Prostate gland (tissue), 2 donors: Measurements from ENCODE around the gene TBRG1. TPM values are rescaled to one million over a fixed set of nuclear protein-coding genes. Genes with fewer than 3 reads are reported as not detected.
A peak's percentile ranks its signal among the peaks of the same experiment; 100 is the strongest.

Experiments used
- DNase-seq: peaks from one replicate; pipeline ENCODE4 v3.0.0-alpha.2; 2019; ENCODE audit warnings: low spot score
- H3K27ac ChIP-seq, 2 donors: fragments of 200-600 bp; sonication (generic); 2 replicates each; pipeline ENCODE4 v1.5.1; 2017 to 2019
- H3K27me3 ChIP-seq: fragments of 200-600 bp; sonication (generic); replicated peaks from 2 replicates; pipeline ENCODE4 v1.5.1; 2019; ENCODE audit not compliant: insufficient read depth
- H3K36me3 ChIP-seq, 2 donors: fragments of 200-600 bp; sonication (generic); 1 replicate in 1 of 2; 2 replicates in 1 of 2; pipeline versions ENCODE4 v1.5.1 to v1.8.1; 2017 to 2019
- H3K4me1 ChIP-seq: fragments of 200-600 bp; sonication (generic); replicated peaks from 2 replicates; pipeline ENCODE4 v1.5.1; 2019
- H3K4me3 ChIP-seq, 2 donors: fragments of 200-600 bp; sonication (generic); 2 replicates each; pipeline ENCODE4 v1.5.1; 2017 to 2019
- H3K9me3 ChIP-seq: fragments of 200-600 bp; sonication (generic); 2 replicates; pipeline ENCODE4 v1.5.1; 2017
- POLR2A ChIP-seq: fragments of 450-650 bp; IDR thresholded peaks from one replicate; pipeline ENCODE4 v1.6.1; 2016; ENCODE audit warnings: antibody characterized with exemption, mild to moderate bottlenecking
- POLR2AphosphoS5 ChIP-seq: sonication (generic); formaldehyde crosslinking; IDR thresholded peaks from one replicate; pipeline ENCODE4 v1.6.1; 2017; ENCODE audit warnings: antibody characterized with exemption
- WGBS: methylation state at CpG from one replicate; pipeline ENCODE4 v1.1.5; 2018; 5-methylcytosine and 5-hydroxymethylcytosine counted together
- intact Hi-C: fragments of 100-400 bp; cut with DNase I; formaldehyde crosslinking; loops from one replicate; pipeline ENCODE4 v1.14.2; 2022
- total RNA-seq, 2 donors: library from RNA; depleted of rRNA; stranded (reverse); fragments of >200 nt; gene quantifications; one replicate each; pipeline ENCODE4 v1.1.0, GENCODE V29; 2016
- TF ChIP-seq, protein P1 (sequence below), 4 experiments: fragments of 200-600 bp in 2 of 4; fragments of 450-650 bp in 2 of 4; sonication (generic) in 2 of 4; IDR thresholded peaks; 1 replicate in 3 of 4; 2 replicates in 1 of 4; pipeline ENCODE4 v1.5.1; 2016 to 2019; ENCODE audit warnings: antibody characterized with exemption in 4 of 4, mild to moderate bottlenecking in 2 of 4, moderate library complexity in 2 of 4

The TBRG1 gene
- total RNA-seq, 2 donors from 2014 or later, result 30.8 to 33.8 TPM

GRCh38 chr11:124673333-124674167, 50.9 kb downstream of the TBRG1 start, which contains the start of the genes SIAE and SPA17:
TSS of gene SIAE (minus strand) at chr11:124673739. CDS start at chr11:124673708, 31 bp downstream.
TSS of gene SPA17 (plus strand) at chr11:124673904. CDS start at chr11:124675265, 1,361 bp downstream.
- 1% methylated on average over 49 of the region's 58 CpGs for WGBS
- TF ChIP-seq, protein P1, sequence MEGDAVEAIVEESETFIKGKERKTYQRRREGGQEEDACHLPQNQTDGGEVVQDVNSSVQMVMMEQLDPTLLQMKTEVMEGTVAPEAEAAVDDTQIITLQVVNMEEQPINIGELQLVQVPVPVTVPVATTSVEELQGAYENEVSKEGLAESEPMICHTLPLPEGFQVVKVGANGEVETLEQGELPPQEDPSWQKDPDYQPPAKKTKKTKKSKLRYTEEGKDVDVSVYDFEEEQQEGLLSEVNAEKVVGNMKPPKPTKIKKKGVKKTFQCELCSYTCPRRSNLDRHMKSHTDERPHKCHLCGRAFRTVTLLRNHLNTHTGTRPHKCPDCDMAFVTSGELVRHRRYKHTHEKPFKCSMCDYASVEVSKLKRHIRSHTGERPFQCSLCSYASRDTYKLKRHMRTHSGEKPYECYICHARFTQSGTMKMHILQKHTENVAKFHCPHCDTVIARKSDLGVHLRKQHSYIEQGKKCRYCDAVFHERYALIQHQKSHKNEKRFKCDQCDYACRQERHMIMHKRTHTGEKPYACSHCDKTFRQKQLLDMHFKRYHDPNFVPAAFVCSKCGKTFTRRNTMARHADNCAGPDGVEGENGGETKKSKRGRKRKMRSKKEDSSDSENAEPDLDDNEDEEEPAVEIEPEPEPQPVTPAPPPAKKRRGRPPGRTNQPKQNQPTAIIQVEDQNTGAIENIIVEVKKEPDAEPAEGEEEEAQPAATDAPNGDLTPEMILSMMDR (IDR thresholded peaks at IDR 0.05), result peak in 1 of 4 experiments; percentile 11
- peak; percentile 57 for TF ChIP-seq POLR2A
- peak; percentile 93 for TF ChIP-seq POLR2AphosphoS5
- H3K4me1 ChIP-seq, result peaks cover 3% of the 10 kb centered on the region
- DNase-seq, result peak; percentile 94
- no peaks in the 10 kb centered on the region for H3K36me3 ChIP-seq
- no peaks in the 10 kb centered on the region for H3K27me3 ChIP-seq
- peak within 1 kb of the TSS; percentile 64 to 72 for H3K27ac ChIP-seq
- intact Hi-C loops, result loop anchor here (2.0 kb wide), 1 partner anchor 89 kb away; the partner anchor contains the start of gene ESAM
- no peaks in the 10 kb centered on the region for H3K9me3 ChIP-seq
- peak within 1 kb of the TSS; percentile 54 to 55 for H3K4me3 ChIP-seq

GRCh38 chr11:124674168-124674517, 51.5 kb downstream of the TBRG1 start:
- TF ChIP-seq POLR2A (no peak), POLR2AphosphoS5 (no peak)
- TF ChIP-seq, protein P1 (IDR thresholded peaks at IDR 0.05), result no peak
- Histone ChIP-seq H3K27ac (peak overlapping the region; percentile 64 to 72), H3K36me3 (no peaks in the 10 kb centered on the region), H3K4me3 (peak overlapping the region; percentile 54 to 55), H3K27me3 (no peaks in the 10 kb centered on the region), H3K9me3 (no peaks in the 10 kb centered on the region), H3K4me1 (peaks cover 3% of the 10 kb centered on the region)
- no peak for DNase-seq
- WGBS, result 26% methylated on average over 18 of the region's 18 CpGs
- intact Hi-C loops, result no loop called here

GRCh38 chr11:124674571-124674970, 51.9 kb downstream of the TBRG1 start:
- Histone ChIP-seq H3K27ac (no peak overlapping the region), H3K4me3 (peak overlapping the region; percentile 54 to 55)
- intact Hi-C loops, result no loop called here

DNA sequence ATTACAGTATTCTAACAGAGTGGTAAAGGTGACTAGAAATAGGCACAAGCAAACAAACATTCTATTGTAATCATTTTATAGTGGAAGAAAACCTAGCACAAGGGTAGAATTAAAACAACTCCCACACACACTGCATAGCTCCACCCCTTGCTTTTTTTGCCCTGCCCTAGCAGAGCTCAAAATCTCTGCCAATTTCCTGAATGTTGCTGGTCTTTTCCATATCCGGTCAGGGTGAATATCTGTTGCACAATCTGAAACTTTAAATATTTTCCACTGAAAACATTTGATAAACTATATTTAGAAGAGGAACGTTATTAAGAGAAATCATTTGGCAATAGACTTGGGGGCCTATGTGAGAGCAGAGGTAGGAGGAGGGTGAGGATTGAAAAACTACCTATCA, 53.7 kb downstream of the TBRG1 start:
- no peaks in the 10 kb centered on the region for H3K36me3 ChIP-seq
- H3K27ac ChIP-seq, result no peak overlapping the region
- no peak overlapping the region for H3K4me3 ChIP-seq
- no peaks in the 10 kb centered on the region for H3K9me3 ChIP-seq
- TF ChIP-seq, protein P1 (IDR thresholded peaks at IDR 0.05), result no peak
- TF ChIP-seq POLR2A, result no peak
- TF ChIP-seq POLR2AphosphoS5, result no peak
- H3K4me1 ChIP-seq, result peaks cover 3% of the 10 kb centered on the region
- intact Hi-C loops, result no loop called here
- no peak for DNase-seq
- H3K27me3 ChIP-seq, result no peaks in the 10 kb centered on the region
- 48% methylated on average over 2 of the region's 2 CpGs for WGBS

More at GRCh38 chr11:124674571-124674970, 51.9 kb downstream of the TBRG1 start:
- DNase-seq, result no peak
- peaks cover 3% of the 10 kb centered on the region for H3K4me1 ChIP-seq
- H3K27me3 ChIP-seq, result no peaks in the 10 kb centered on the region
- 89% methylated on average over 5 of the region's 5 CpGs for WGBS
- no peaks in the 10 kb centered on the region for H3K36me3 ChIP-seq
- TF ChIP-seq, protein P1 (IDR thresholded peaks at IDR 0.05), result no peak
- TF ChIP-seq POLR2A, result no peak
- no peak for TF ChIP-seq POLR2AphosphoS5
- no peaks in the 10 kb centered on the region for H3K9me3 ChIP-seq
